ENCODE data around the gene DNAAF9.

DNA sequence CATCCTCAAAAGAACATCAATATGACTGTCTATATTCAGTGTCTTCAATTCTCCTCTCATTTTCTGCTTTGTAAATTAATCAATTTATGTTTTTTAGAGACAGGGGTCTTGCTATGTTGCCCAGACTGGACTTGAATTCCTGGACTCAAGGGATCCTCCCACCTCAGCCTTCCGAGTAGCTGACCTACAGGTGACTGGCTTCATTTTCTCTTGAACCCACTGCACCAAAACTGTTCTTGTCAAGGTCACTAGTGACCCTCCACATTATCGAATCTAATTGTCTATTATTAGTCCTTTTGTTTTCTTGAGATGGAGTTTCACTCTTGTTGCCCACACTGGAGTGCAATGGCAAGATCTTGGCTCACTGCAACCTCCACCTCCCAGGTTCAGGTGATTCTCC, 3.7 kb downstream of the DNAAF9 start:
- TF ChIP-seq CHD2 (IDR thresholded peaks at IDR 0.05; ENCODE audit: low read length) (no peak), EZH2 (IDR thresholded peaks at IDR 0.05; ENCODE audit: low read depth, low read length, severe bottlenecking) (no peak), POLR2A (IDR thresholded peaks at IDR 0.05; ENCODE audit: control extremely low read depth in 1 of 2, low read depth in 2 of 2, low read length in 2 of 2) (no peak), JUN (IDR thresholded peaks at IDR 0.05; ENCODE audit: low read depth, low read length) (no peak), SIN3A (conservative IDR thresholded peaks at IDR 0.05 in 1 of 2, IDR thresholded peaks at IDR 0.05 in 1 of 2; ENCODE audit: low read depth in 1 of 2, low read length in 2 of 2) (no peak), GABPA (IDR thresholded peaks at IDR 0.05; ENCODE audit: borderline replicate concordance, insufficient read depth, low read length) (no peak), POLR2AphosphoS5 (IDR thresholded peaks at IDR 0.05; ENCODE audit: low read depth, low read length) (no peak)
- TF ChIP-seq, protein P1, sequence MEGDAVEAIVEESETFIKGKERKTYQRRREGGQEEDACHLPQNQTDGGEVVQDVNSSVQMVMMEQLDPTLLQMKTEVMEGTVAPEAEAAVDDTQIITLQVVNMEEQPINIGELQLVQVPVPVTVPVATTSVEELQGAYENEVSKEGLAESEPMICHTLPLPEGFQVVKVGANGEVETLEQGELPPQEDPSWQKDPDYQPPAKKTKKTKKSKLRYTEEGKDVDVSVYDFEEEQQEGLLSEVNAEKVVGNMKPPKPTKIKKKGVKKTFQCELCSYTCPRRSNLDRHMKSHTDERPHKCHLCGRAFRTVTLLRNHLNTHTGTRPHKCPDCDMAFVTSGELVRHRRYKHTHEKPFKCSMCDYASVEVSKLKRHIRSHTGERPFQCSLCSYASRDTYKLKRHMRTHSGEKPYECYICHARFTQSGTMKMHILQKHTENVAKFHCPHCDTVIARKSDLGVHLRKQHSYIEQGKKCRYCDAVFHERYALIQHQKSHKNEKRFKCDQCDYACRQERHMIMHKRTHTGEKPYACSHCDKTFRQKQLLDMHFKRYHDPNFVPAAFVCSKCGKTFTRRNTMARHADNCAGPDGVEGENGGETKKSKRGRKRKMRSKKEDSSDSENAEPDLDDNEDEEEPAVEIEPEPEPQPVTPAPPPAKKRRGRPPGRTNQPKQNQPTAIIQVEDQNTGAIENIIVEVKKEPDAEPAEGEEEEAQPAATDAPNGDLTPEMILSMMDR (IDR thresholded peaks at IDR 0.05; ENCODE audit: control extremely low read depth in 1 of 3, insufficient read depth in 1 of 3, low read depth in 1 of 3, low read length in 3 of 3) = no peak
